22Rv1 (cell line): Measurements from ENCODE around the gene PRCP.

Experiments used
- ZFX ChIP-seq: fragments of 450-650 bp; IDR thresholded peaks from 2 replicates; pipeline ENCODE4 v1.6.1; 2017; ENCODE audit warnings: antibody characterized with exemption, borderline replicate concordance
- TF ChIP-seq, protein P1 (sequence below): fragments of 450-650 bp; IDR thresholded peaks from 2 replicates; pipeline ENCODE4 v1.5.1; 2017; ENCODE audit warnings: mild to moderate bottlenecking

DNA sequence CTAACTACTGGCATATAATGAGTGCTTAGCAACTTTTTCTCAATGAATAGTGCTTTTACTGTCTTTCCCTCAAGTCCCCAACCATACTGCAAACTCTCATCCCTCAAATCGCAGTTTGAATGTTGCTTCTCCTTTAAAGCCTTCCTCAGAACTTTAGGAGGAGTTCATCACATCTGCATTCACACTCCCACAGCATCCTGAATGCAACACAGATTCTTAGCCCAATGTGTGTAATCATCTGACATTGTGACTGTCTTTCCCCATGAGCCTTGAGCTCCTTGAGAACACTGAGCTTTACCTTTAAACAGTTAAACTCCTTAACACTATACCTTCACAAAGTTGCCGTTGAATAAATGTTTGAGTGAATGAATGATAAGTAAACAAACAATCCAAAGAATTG lies 84.8 kb downstream of the PRCP start:
- TF ChIP-seq, protein P1, sequence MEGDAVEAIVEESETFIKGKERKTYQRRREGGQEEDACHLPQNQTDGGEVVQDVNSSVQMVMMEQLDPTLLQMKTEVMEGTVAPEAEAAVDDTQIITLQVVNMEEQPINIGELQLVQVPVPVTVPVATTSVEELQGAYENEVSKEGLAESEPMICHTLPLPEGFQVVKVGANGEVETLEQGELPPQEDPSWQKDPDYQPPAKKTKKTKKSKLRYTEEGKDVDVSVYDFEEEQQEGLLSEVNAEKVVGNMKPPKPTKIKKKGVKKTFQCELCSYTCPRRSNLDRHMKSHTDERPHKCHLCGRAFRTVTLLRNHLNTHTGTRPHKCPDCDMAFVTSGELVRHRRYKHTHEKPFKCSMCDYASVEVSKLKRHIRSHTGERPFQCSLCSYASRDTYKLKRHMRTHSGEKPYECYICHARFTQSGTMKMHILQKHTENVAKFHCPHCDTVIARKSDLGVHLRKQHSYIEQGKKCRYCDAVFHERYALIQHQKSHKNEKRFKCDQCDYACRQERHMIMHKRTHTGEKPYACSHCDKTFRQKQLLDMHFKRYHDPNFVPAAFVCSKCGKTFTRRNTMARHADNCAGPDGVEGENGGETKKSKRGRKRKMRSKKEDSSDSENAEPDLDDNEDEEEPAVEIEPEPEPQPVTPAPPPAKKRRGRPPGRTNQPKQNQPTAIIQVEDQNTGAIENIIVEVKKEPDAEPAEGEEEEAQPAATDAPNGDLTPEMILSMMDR, result no peak
- TF ChIP-seq ZFX, result no peak
